A549 (cell line): ENCODE data around the gene KLHL8. TPM values are rescaled to one million over a fixed set of nuclear protein-coding genes. Genes with fewer than 3 reads are reported as not detected.

Source experiments
- ATAC-seq, 2 experiments: fragments of 200-7000 bp in 1 of 2; fragments of >200 bp in 1 of 2; cut with Nextera tagmentation in 1 of 2; cut with Tn5 transposase in 1 of 2; 3 replicates each; pipeline versions ENCODE4 v1.8.0 to v1.9.1; 2018 to 2020; ENCODE audit warnings: mild to moderate bottlenecking in 1 of 2, moderate library complexity in 1 of 2
- CTCF ChIA-PET: fragments of 300-600 bp; sonication (Branson Sonifier 250); formaldehyde crosslinking; extraction: SDS; loops from one replicate; lab custom pipeline; 2021; ENCODE audit warnings: antibody characterized with exemption, inconsistent platforms; lab: Yijun Ruan, JAX
- POLR2A ChIA-PET: fragments of 350-600 bp; formaldehyde crosslinking; extraction: SDS; loops from one replicate; lab custom pipeline; 2021; ENCODE audit warnings: antibody characterized with exemption, inconsistent platforms; lab: Yijun Ruan, JAX
- DNase-seq, 2 experiments: peaks; one replicate each; pipeline versions ENCODE4 v3.0.0 to v3.0.0-alpha.2; 2011 to 2016; ENCODE audit warnings: low read depth in 1 of 2, low spot score in 1 of 2
- FAIRE-seq: peaks from 2 replicates; lab custom pipeline; 2011; peaks lifted over from hg19 to GRCh38; lab: Jason Lieb, UNC
- H3K27ac ChIP-seq, 2 experiments: fragments of >200 bp; sonication (Bioruptor Twin); formaldehyde crosslinking; 3 replicates each; pipeline ENCODE4 v1.5.1; 2016 to 2017
- H3K4me1 ChIP-seq: fragments of >200 bp; sonication (Bioruptor Twin); formaldehyde crosslinking; 3 replicates; pipeline ENCODE4 v1.6.1; 2016
- H3K4me2 ChIP-seq: fragments of >200 bp; sonication (Bioruptor Twin); formaldehyde crosslinking; 3 replicates; pipeline ENCODE4 v1.6.1; 2016
- H3K4me3 ChIP-seq: fragments of >200 bp; sonication (Bioruptor Twin); formaldehyde crosslinking; 3 replicates; pipeline ENCODE4 v1.5.1; 2016
- H3K9me3 ChIP-seq: fragments of >200 bp; sonication (Bioruptor Twin); formaldehyde crosslinking; 3 replicates; pipeline ENCODE4 v1.6.1; 2016
- BHLHE40 ChIP-seq: IDR thresholded peaks from 2 replicates; pipeline ENCODE4 v1.6.1; 2012; ENCODE audit warnings: low read depth, low read length, inconsistent platforms
- CHD2 ChIP-seq: fragments of 150-350 bp; IDR thresholded peaks from 2 replicates; pipeline ENCODE4 v1.6.1; 2014; ENCODE audit warnings: low read length; ENCODE audit not compliant: partially characterized antibody
- EHF ChIP-seq: fragments of 250-450 bp; sonication (Bioruptor Pico); IDR thresholded peaks from 2 replicates; pipeline ENCODE4 v1.5.0; 2020; ENCODE audit warnings: mild to moderate bottlenecking
- EP300 ChIP-seq, 2 experiments: fragments of >200 bp; sonication (Bioruptor Twin); formaldehyde crosslinking; IDR thresholded peaks; 2 replicates in 1 of 2; 3 replicates in 1 of 2; pipeline ENCODE4 v1.6.1; 2016 to 2017
- FOSL2 ChIP-seq, 2 experiments: fragments of 450-650 bp in 1 of 2; fragments of >200 bp in 1 of 2; sonication (Bioruptor Twin) in 1 of 2; formaldehyde crosslinking; IDR thresholded peaks; 2 replicates each; pipeline versions ENCODE4 v1.5.0 to v1.6.1; 2016 to 2020; ENCODE audit warnings: mild to moderate bottlenecking in 1 of 2, moderate library complexity in 1 of 2
- GATA3 ChIP-seq: IDR thresholded peaks from 2 replicates; pipeline ENCODE4 v1.6.1; 2012; ENCODE audit warnings: borderline replicate concordance
- HEYL ChIP-seq: fragments of 250-450 bp; sonication (Bioruptor Pico); IDR thresholded peaks from 2 replicates; pipeline ENCODE4 v1.8.0; 2021; ENCODE audit warnings: mild to moderate bottlenecking, moderate library complexity
- HOXB13 ChIP-seq: fragments of 250-450 bp; sonication (Bioruptor Pico); IDR thresholded peaks from 2 replicates; pipeline ENCODE4 v1.5.0; 2020; ENCODE audit warnings: low read depth, mild to moderate bottlenecking, moderate library complexity
- JUN ChIP-seq, 2 experiments: fragments of >200 bp; sonication (Bioruptor Twin); formaldehyde crosslinking; IDR thresholded peaks; 2 replicates in 1 of 2; 3 replicates in 1 of 2; pipeline ENCODE4 v1.6.1; 2016 to 2017
- KDM1A ChIP-seq: fragments of 200-600 bp; sonication (generic); IDR thresholded peaks from 2 replicates; pipeline ENCODE4 v1.6.1; 2016; ENCODE audit warnings: low read depth, mild to moderate bottlenecking
- MAZ ChIP-seq: fragments of 150-350 bp; IDR thresholded peaks from 2 replicates; pipeline ENCODE4 v1.6.1; 2014; ENCODE audit warnings: antibody characterized with exemption, low read depth, low read length, borderline replicate concordance
- NFE2L2 ChIP-seq: fragments of 150-350 bp; conservative IDR thresholded peaks from 2 replicates; pipeline ENCODE4 v1.6.1; 2014; ENCODE audit warnings: low read length
- NPAS2 ChIP-seq: fragments of 250-450 bp; sonication (Bioruptor Pico); IDR thresholded peaks from 2 replicates; pipeline ENCODE4 v1.8.0; 2022; ENCODE audit warnings: mild to moderate bottlenecking, moderate library complexity, borderline replicate concordance
- POLR2AphosphoS2 ChIP-seq: conservative IDR thresholded peaks from 2 replicates; pipeline ENCODE4 v1.6.1; 2012; ENCODE audit warnings: low read length, improper control_type of control experiment, inconsistent platforms
- RFX5 ChIP-seq: fragments of 450-650 bp; IDR thresholded peaks from 2 replicates; pipeline ENCODE4 v1.7.1; 2014; ENCODE audit warnings: antibody characterized with exemption, mild to moderate bottlenecking, moderate library complexity
- SREBF2 ChIP-seq: fragments of 450-650 bp; IDR thresholded peaks from 2 replicates; pipeline ENCODE4 v1.6.1; 2014; ENCODE audit warnings: mild to moderate bottlenecking, moderate library complexity
- ZC3H11A ChIP-seq: fragments of 450-650 bp; IDR thresholded peaks from 2 replicates; pipeline ENCODE4 v1.6.1; 2014; ENCODE audit warnings: antibody characterized with exemption, mild to moderate bottlenecking
- ZNF302 ChIP-seq: fragments of 250-450 bp; sonication (Bioruptor Pico); IDR thresholded peaks from 2 replicates; pipeline ENCODE4 v1.9.0; 2021; ENCODE audit warnings: inconsistent platforms, mild to moderate bottlenecking, moderate library complexity
- ZSCAN20 ChIP-seq: fragments of 250-450 bp; sonication (Bioruptor Pico); IDR thresholded peaks from 2 replicates; pipeline ENCODE4 v1.8.0; 2022; ENCODE audit warnings: mild to moderate bottlenecking, moderate library complexity
- WGBS: methylation state at CpG from one replicate; pipeline ENCODE4 v1.1.6; 2017; ENCODE audit errors: missing lambda C conversion rate; 5-methylcytosine and 5-hydroxymethylcytosine counted together
- polyA plus RNA-seq, 4 experiments: library from polyadenylated mRNA; depleted of rRNA in 3 of 4; stranded (reverse); fragments of >200 nt; fragmentation: RNase III in 1 of 4; extraction: RNeasy Plus Mini Kit Qiagen cat#74134 plus additional on column Dnase treatment in 1 of 4; gene quantifications; 2 replicates in 3 of 4; 3 replicates in 1 of 4; pipeline ENCODE4 v1.2.3, GENCODE V29; 2011 to 2017
- TF ChIP-seq, protein P1 (sequence below): fragments of 200-600 bp; sonication (generic); IDR thresholded peaks from 2 replicates; pipeline ENCODE4 v1.6.1; 2016; ENCODE audit warnings: antibody characterized with exemption, mild to moderate bottlenecking, moderate library complexity
- TF ChIP-seq, protein P2 (sequence below): IDR thresholded peaks from 2 replicates; pipeline ENCODE4 v1.6.1; 2012
- TF ChIP-seq, protein P3 (sequence below): fragments of >200 bp; sonication (Bioruptor Twin); formaldehyde crosslinking; IDR thresholded peaks from 3 replicates; pipeline ENCODE4 v1.6.1; 2016

KLHL8 gene
- polyA plus RNA-seq, 2 of the 4 experiments (the other 2 are of a cell fraction) = 9.7 to 11.2 TPM

DNA sequence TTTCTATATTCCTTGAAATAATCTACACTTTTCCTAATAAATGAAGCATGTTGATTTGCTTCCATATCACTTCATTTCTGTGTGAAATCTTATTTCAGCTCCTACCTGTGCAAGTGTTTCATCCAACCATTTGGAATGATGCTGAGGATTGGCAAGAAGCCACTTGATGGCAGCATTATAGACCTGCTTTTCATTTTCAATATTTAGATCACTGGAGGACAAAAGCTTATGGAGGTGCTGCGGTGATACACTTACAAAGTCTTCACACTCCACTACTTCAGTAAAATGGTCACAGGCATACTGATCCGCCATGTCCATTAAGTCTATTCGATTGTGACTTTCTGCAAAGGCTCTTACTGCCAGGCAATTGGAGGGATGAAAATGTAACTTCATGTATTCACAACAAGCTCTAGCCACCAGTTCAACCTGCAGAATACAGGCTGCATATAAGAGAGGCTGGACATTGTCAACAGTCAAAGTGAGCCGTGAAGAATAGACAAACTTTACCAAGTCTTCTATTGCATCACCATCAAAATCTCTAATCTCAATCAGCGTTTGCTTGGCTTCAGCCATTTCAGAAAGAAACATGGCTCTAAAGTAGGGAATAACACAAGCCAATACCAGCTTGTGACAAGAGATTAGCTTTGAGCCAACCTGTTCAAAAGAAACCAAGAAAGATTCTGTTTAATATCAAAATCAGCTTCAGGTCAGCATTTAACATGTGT, 35.1 kb downstream of the KLHL8 start:
- CTCF ChIA-PET = no interaction called here
- FAIRE-seq (no peak), ATAC-seq (no peak), DNase-seq (no peak)
- TF ChIP-seq EP300 (IDR thresholded peaks at IDR 0.05) = no peak
- no peak for TF ChIP-seq NPAS2
- TF ChIP-seq SREBF2 = no peak
- TF ChIP-seq BHLHE40 = no peak
- no peak for TF ChIP-seq ZSCAN20
- 91% methylated on average over 5 of the region's 5 CpGs for WGBS
- Histone ChIP-seq H3K4me3 (no peak overlapping the region), H3K4me2 (no peak overlapping the region), H3K4me1 (no peaks in the 10 kb centered on the region), H3K9me3 (no peaks in the 10 kb centered on the region), H3K27ac (no peak overlapping the region)
- POLR2A ChIA-PET = no interaction called here

DNA sequence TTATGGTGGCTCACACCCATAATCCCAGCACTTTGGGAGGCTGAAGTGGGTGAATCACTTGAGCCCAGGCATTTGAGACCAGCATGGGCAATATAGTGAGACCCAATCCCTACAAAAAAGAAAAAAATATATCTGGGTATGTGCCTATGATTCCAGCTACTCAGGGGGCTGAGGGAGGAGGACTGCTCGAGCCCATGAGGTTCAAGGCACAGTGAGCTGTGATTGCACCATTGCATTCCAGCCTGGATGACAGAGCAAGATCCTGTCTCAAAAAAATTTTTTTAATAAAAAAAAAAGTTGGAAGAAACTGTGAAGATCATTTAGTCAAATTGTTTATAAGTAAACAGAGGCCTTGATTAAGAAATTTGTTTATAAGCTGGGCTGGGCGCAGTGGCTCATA, 39.7 kb downstream of the KLHL8 start:
- POLR2A ChIA-PET = no interaction called here
- CTCF ChIA-PET = interaction anchor here (1.6 kb wide), 1 partner anchor 258 kb away, joined by 6 read pairs; no protein-coding TSS in a partner anchor

DNA sequence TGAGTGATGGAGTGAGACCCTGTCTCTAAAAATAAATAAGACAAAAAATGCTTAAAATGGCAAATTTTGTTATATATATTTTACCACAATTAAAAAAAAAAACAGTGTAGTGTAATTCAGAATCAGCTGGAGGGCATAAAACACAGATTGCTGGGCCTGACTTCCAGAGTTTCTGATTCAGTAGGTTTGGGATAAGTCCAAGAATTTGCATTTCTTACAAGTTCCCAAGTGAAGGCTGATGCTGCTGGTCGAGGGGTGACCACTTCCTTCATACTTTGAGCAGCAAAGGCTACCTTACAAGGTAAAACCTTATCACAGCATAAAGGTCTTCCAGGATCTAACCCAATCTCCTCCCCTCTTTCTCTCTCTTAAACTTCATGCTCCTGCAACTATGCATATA, 40.7 kb downstream of the KLHL8 start:
- CTCF ChIA-PET = no interaction called here
- FAIRE-seq (no peak), DNase-seq (no peak), ATAC-seq (no peak)
- H3K4me1 ChIP-seq = no peaks in the 10 kb centered on the region
- no peaks in the 10 kb centered on the region for H3K9me3 ChIP-seq
- POLR2A ChIA-PET = no interaction called here
- H3K4me3 ChIP-seq = no peak overlapping the region
- no peak overlapping the region for H3K4me2 ChIP-seq
- TF ChIP-seq POLR2AphosphoS2 (no peak), RFX5 (no peak), MAZ (no peak), ZNF302 (CRISPR knock-in tag) (no peak), FOSL2 (IDR thresholded peaks at IDR 0.05) (no peak), FOSL2 (CRISPR knock-in tag; IDR thresholded peaks at IDR 0.05) (no peak), GATA3 (no peak), CHD2 (no peak), EP300 (IDR thresholded peaks at IDR 0.05) (no peak), NFE2L2 (no peak), HEYL (CRISPR knock-in tag) (no peak), EHF (CRISPR knock-in tag) (no peak), HOXB13 (no peak), ZC3H11A (no peak), KDM1A (no peak)
- TF ChIP-seq, protein P1, sequence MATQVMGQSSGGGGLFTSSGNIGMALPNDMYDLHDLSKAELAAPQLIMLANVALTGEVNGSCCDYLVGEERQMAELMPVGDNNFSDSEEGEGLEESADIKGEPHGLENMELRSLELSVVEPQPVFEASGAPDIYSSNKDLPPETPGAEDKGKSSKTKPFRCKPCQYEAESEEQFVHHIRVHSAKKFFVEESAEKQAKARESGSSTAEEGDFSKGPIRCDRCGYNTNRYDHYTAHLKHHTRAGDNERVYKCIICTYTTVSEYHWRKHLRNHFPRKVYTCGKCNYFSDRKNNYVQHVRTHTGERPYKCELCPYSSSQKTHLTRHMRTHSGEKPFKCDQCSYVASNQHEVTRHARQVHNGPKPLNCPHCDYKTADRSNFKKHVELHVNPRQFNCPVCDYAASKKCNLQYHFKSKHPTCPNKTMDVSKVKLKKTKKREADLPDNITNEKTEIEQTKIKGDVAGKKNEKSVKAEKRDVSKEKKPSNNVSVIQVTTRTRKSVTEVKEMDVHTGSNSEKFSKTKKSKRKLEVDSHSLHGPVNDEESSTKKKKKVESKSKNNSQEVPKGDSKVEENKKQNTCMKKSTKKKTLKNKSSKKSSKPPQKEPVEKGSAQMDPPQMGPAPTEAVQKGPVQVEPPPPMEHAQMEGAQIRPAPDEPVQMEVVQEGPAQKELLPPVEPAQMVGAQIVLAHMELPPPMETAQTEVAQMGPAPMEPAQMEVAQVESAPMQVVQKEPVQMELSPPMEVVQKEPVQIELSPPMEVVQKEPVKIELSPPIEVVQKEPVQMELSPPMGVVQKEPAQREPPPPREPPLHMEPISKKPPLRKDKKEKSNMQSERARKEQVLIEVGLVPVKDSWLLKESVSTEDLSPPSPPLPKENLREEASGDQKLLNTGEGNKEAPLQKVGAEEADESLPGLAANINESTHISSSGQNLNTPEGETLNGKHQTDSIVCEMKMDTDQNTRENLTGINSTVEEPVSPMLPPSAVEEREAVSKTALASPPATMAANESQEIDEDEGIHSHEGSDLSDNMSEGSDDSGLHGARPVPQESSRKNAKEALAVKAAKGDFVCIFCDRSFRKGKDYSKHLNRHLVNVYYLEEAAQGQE = no peak
- TF ChIP-seq, protein P2, sequence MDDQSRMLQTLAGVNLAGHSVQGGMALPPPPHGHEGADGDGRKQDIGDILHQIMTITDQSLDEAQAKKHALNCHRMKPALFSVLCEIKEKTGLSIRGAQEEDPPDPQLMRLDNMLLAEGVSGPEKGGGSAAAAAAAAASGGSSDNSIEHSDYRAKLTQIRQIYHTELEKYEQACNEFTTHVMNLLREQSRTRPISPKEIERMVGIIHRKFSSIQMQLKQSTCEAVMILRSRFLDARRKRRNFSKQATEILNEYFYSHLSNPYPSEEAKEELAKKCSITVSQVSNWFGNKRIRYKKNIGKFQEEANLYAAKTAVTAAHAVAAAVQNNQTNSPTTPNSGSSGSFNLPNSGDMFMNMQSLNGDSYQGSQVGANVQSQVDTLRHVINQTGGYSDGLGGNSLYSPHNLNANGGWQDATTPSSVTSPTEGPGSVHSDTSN = no peak
- TF ChIP-seq, protein P3, sequence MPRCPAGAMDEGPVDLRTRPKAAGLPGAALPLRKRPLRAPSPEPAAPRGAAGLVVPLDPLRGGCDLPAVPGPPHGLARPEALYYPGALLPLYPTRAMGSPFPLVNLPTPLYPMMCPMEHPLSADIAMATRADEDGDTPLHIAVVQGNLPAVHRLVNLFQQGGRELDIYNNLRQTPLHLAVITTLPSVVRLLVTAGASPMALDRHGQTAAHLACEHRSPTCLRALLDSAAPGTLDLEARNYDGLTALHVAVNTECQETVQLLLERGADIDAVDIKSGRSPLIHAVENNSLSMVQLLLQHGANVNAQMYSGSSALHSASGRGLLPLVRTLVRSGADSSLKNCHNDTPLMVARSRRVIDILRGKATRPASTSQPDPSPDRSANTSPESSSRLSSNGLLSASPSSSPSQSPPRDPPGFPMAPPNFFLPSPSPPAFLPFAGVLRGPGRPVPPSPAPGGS = no peak
- H3K27ac ChIP-seq = no peak overlapping the region
- 40% methylated on average over 1 of the region's 1 CpG for WGBS

More for the DNA sequence above, 39.7 kb downstream of the KLHL8 start:
- ATAC-seq (no peak), FAIRE-seq (no peak), DNase-seq (no peak)
- WGBS = 97% methylated on average over 2 of the region's 2 CpGs
- TF ChIP-seq JUN (IDR thresholded peaks at IDR 0.05) (no peak), MAZ (no peak)
- H3K4me2 ChIP-seq = no peak overlapping the region
- no peak overlapping the region for H3K4me3 ChIP-seq
- H3K9me3 ChIP-seq = no peaks in the 10 kb centered on the region
- no peaks in the 10 kb centered on the region for H3K4me1 ChIP-seq
- H3K27ac ChIP-seq = no peak overlapping the region
